ENCODE results near the gene CXCR6. TPM values are rescaled to one million over a fixed set of nuclear protein-coding genes. Genes with fewer than 3 reads are reported as not detected.

Gene CXCR6
- total and polyA plus RNA-seq, 2 experiments from 2014 or later, result 0.10 TPM; not detected in 1

- no peaks in the 10 kb centered on the region for H3K27me3 ChIP-seq (ENCODE audit: insufficient read depth)
- H3K9me3 Mint-ChIP-seq, result no peaks in the 10 kb centered on the region
- H3K4me2 ChIP-seq, result no peak overlapping the region
- no peak overlapping the region for H3K4me3 ChIP-seq
- H3F3A ChIP-seq (replicated peaks; ENCODE audit: low read depth), result no peaks in the 10 kb centered on the region
- H3K79me2 ChIP-seq (replicated peaks; ENCODE audit: insufficient read depth), result no peaks in the 10 kb centered on the region
- no peaks in the 10 kb centered on the region for H3K36me3 ChIP-seq (ENCODE audit: insufficient read depth)
- no peak overlapping the region for H3K27ac Mint-ChIP-seq
- peaks cover 4% of the 10 kb centered on the region for H3K27me3 Mint-ChIP-seq (ENCODE audit: insufficient read depth, low read depth, poor library complexity)
- H3K9me2 ChIP-seq (ENCODE audit: insufficient read depth), result peaks cover 4% of the 10 kb centered on the region; the same call in 1 of the 2 replicates
- H3K4me3 Mint-ChIP-seq, result no peak overlapping the region
- H3K4me1 ChIP-seq (ENCODE audit: insufficient read depth), result no peaks in the 10 kb centered on the region
- H3K27ac ChIP-seq (ENCODE audit: low read depth), result no peak overlapping the region
- ATAC-seq (no peak), DNase-seq (ENCODE audit: low spot score) (no peak)
- H4K20me1 ChIP-seq (replicated peaks; ENCODE audit: insufficient read depth), result no peaks in the 10 kb centered on the region; the same call in 1 of the 2 replicates
- no peaks in the 10 kb centered on the region for H3K36me3 Mint-ChIP-seq (ENCODE audit: low read depth)
- peaks cover 6% of the 10 kb centered on the region; the same call in 2 of the 3 replicates for H3K4me1 Mint-ChIP-seq
- H2AFZ ChIP-seq, result no peak overlapping the region
- TF ChIP-seq STAT1 (IDR thresholded peaks at IDR 0.05; ENCODE audit: unreplicated experiment) (no peak), JUNB (IDR thresholded peaks at IDR 0.05; ENCODE audit: unreplicated experiment) (no peak), CREB1 (CRISPR knock-in tag; IDR thresholded peaks at IDR 0.05; ENCODE audit: low read depth) (no peak), ZNF114 (CRISPR knock-in tag; IDR thresholded peaks at IDR 0.05) (no peak), ETS1 (IDR thresholded peaks at IDR 0.05) (no peak), EZH2 (IDR thresholded peaks at IDR 0.05; ENCODE audit: low read depth, unreplicated experiment) (no peak), POLR2AphosphoS5 (IDR thresholded peaks at IDR 0.05; ENCODE audit: low read depth) (no peak), ZNF331 (CRISPR knock-in tag; IDR thresholded peaks at IDR 0.05; ENCODE audit: low read depth) (no peak), EZH2phosphoT487 (IDR thresholded peaks at IDR 0.05; ENCODE audit: unreplicated experiment) (no peak)
- TF ChIP-seq, protein P1, sequence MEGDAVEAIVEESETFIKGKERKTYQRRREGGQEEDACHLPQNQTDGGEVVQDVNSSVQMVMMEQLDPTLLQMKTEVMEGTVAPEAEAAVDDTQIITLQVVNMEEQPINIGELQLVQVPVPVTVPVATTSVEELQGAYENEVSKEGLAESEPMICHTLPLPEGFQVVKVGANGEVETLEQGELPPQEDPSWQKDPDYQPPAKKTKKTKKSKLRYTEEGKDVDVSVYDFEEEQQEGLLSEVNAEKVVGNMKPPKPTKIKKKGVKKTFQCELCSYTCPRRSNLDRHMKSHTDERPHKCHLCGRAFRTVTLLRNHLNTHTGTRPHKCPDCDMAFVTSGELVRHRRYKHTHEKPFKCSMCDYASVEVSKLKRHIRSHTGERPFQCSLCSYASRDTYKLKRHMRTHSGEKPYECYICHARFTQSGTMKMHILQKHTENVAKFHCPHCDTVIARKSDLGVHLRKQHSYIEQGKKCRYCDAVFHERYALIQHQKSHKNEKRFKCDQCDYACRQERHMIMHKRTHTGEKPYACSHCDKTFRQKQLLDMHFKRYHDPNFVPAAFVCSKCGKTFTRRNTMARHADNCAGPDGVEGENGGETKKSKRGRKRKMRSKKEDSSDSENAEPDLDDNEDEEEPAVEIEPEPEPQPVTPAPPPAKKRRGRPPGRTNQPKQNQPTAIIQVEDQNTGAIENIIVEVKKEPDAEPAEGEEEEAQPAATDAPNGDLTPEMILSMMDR (conservative IDR thresholded peaks at IDR 0.05; ENCODE audit: low read depth in 2 of 2), result no peak
- TF ChIP-seq, protein P2, sequence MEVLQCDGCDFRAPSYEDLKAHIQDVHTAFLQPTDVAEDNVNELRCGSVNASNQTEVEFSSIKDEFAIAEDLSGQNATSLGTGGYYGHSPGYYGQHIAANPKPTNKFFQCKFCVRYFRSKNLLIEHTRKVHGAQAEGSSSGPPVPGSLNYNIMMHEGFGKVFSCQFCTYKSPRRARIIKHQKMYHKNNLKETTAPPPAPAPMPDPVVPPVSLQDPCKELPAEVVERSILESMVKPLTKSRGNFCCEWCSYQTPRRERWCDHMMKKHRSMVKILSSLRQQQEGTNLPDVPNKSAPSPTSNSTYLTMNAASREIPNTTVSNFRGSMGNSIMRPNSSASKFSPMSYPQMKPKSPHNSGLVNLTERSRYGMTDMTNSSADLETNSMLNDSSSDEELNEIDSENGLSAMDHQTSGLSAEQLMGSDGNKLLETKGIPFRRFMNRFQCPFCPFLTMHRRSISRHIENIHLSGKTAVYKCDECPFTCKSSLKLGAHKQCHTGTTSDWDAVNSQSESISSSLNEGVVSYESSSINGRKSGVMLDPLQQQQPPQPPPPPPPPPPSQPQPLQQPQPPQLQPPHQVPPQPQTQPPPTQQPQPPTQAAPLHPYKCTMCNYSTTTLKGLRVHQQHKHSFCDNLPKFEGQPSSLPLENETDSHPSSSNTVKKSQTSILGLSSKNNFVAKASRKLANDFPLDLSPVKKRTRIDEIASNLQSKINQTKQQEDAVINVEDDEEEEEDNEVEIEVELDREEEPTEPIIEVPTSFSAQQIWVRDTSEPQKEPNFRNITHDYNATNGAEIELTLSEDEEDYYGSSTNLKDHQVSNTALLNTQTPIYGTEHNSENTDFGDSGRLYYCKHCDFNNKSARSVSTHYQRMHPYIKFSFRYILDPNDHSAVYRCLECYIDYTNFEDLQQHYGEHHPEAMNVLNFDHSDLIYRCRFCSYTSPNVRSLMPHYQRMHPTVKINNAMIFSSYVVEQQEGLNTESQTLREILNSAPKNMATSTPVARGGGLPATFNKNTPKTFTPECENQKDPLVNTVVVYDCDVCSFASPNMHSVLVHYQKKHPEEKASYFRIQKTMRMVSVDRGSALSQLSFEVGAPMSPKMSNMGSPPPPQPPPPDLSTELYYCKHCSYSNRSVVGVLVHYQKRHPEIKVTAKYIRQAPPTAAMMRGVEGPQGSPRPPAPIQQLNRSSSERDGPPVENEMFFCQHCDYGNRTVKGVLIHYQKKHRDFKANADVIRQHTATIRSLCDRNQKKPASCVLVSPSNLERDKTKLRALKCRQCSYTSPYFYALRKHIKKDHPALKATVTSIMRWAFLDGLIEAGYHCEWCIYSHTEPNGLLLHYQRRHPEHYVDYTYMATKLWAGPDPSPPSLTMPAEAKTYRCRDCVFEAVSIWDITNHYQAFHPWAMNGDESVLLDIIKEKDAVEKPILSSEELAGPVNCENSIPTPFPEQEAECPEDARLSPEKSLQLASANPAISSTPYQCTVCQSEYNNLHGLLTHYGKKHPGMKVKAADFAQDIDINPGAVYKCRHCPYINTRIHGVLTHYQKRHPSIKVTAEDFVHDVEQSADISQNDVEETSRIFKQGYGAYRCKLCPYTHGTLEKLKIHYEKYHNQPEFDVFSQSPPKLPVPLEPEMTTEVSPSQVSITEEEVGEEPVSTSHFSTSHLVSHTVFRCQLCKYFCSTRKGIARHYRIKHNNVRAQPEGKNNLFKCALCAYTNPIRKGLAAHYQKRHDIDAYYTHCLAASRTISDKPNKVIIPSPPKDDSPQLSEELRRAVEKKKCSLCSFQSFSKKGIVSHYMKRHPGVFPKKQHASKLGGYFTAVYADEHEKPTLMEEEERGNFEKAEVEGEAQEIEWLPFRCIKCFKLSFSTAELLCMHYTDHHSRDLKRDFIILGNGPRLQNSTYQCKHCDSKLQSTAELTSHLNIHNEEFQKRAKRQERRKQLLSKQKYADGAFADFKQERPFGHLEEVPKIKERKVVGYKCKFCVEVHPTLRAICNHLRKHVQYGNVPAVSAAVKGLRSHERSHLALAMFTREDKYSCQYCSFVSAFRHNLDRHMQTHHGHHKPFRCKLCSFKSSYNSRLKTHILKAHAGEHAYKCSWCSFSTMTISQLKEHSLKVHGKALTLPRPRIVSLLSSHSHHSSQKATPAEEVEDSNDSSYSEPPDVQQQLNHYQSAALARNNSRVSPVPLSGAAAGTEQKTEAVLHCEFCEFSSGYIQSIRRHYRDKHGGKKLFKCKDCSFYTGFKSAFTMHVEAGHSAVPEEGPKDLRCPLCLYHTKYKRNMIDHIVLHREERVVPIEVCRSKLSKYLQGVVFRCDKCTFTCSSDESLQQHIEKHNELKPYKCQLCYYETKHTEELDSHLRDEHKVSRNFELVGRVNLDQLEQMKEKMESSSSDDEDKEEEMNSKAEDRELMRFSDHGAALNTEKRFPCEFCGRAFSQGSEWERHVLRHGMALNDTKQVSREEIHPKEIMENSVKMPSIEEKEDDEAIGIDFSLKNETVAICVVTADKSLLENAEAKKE (CRISPR knock-in tag; IDR thresholded peaks at IDR 0.05), result no peak
Measured at GRCh38 chr3:45896956-45897355, 46.3 kb upstream of the CXCR6 start.

All from GM23338 (cell line).